ENCODE data around the gene ATP5IF1. TPM values are rescaled to one million over a fixed set of nuclear protein-coding genes. Genes with fewer than 3 reads are reported as not detected.

Gene ATP5IF1
- polyA plus RNA-seq, 1 donor from 2014 or later: 448 TPM

DNA sequence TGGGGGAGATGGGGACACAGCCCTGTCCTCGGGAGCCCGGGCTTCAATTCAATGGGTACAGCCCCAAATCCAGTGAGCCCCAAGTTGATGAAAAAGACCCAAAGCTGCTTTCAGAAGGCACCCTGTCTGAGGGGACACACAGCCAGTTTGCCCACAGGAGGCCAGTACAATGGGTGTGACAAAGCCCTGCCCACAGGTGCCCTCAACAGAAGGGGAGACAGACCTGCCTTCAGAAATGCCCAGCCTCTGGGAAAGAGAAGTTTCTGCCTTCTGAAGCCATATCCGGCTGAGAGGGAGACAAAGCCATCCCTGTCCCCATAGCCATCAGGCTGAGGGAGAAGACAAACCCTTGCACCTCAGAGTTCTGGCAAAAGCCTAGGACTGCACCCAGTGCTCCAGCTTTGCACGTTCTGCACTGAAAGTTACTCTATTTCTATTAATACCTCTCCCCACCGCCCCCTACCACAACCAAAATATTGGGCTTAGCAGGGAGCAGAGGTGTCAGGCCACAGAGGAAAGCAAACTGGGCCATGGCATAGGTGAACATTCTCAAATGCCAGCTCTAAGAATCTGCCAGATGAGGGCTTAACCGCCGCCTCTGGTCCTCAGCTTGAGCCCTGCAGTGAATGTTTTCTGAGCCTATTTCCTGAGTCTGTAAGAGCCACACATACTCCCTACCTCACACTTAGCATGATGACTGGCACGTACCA is 41.4 kb upstream of the ATP5IF1 start:
- Histone ChIP-seq H3K79me2 (replicated peaks; ENCODE audit: insufficient read depth, low read length) (no peaks in the 10 kb centered on the region), H3K4me3 (ENCODE audit: low read length) (no peak overlapping the region), H3F3A (ENCODE audit: insufficient read depth, low read length, poor library complexity, severe bottlenecking) (no peaks in the 10 kb centered on the region), H3K27me3 (ENCODE audit: insufficient read depth, low read depth, low read length) (no peaks in the 10 kb centered on the region), H3K27ac (ENCODE audit: low read length) (no peak overlapping the region), H3K36me3 (ENCODE audit: insufficient read depth, low read length) (no peaks in the 10 kb centered on the region), H2AFZ (ENCODE audit: low read depth, low read length) (no peak overlapping the region), H3K9me2 (ENCODE audit: insufficient read depth, low read length) (no peaks in the 10 kb centered on the region), H3K4me2 (ENCODE audit: low read length) (no peak overlapping the region), H3K9ac (ENCODE audit: low read length) (no peak overlapping the region), H4K20me1 (ENCODE audit: insufficient read depth) (no peaks in the 10 kb centered on the region), H3K9me3 (ENCODE audit: low read length) (no peaks in the 10 kb centered on the region)
- TF ChIP-seq MXI1 (conservative IDR thresholded peaks at IDR 0.05; ENCODE audit: poor library complexity, severe bottlenecking) (no peak), EP300 (conservative IDR thresholded peaks at IDR 0.05; ENCODE audit: poor library complexity, severe bottlenecking) (no peak), SMC3 (conservative IDR thresholded peaks at IDR 0.05; ENCODE audit: poor library complexity) (no peak), POLR2AphosphoS5 (IDR thresholded peaks at IDR 0.05) (no peak), EZH2 (IDR thresholded peaks at IDR 0.05; ENCODE audit: borderline replicate concordance, insufficient read depth, low read length, poor library complexity, severe bottlenecking) (no peak), TAF1 (IDR thresholded peaks at IDR 0.05; ENCODE audit: low read depth) (no peak), RAD21 (conservative IDR thresholded peaks at IDR 0.05) (no peak)
- TF ChIP-seq, protein P1, sequence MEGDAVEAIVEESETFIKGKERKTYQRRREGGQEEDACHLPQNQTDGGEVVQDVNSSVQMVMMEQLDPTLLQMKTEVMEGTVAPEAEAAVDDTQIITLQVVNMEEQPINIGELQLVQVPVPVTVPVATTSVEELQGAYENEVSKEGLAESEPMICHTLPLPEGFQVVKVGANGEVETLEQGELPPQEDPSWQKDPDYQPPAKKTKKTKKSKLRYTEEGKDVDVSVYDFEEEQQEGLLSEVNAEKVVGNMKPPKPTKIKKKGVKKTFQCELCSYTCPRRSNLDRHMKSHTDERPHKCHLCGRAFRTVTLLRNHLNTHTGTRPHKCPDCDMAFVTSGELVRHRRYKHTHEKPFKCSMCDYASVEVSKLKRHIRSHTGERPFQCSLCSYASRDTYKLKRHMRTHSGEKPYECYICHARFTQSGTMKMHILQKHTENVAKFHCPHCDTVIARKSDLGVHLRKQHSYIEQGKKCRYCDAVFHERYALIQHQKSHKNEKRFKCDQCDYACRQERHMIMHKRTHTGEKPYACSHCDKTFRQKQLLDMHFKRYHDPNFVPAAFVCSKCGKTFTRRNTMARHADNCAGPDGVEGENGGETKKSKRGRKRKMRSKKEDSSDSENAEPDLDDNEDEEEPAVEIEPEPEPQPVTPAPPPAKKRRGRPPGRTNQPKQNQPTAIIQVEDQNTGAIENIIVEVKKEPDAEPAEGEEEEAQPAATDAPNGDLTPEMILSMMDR (IDR thresholded peaks at IDR 0.05; ENCODE audit: poor library complexity, severe bottlenecking): no peak
- TF ChIP-seq, protein P2, sequence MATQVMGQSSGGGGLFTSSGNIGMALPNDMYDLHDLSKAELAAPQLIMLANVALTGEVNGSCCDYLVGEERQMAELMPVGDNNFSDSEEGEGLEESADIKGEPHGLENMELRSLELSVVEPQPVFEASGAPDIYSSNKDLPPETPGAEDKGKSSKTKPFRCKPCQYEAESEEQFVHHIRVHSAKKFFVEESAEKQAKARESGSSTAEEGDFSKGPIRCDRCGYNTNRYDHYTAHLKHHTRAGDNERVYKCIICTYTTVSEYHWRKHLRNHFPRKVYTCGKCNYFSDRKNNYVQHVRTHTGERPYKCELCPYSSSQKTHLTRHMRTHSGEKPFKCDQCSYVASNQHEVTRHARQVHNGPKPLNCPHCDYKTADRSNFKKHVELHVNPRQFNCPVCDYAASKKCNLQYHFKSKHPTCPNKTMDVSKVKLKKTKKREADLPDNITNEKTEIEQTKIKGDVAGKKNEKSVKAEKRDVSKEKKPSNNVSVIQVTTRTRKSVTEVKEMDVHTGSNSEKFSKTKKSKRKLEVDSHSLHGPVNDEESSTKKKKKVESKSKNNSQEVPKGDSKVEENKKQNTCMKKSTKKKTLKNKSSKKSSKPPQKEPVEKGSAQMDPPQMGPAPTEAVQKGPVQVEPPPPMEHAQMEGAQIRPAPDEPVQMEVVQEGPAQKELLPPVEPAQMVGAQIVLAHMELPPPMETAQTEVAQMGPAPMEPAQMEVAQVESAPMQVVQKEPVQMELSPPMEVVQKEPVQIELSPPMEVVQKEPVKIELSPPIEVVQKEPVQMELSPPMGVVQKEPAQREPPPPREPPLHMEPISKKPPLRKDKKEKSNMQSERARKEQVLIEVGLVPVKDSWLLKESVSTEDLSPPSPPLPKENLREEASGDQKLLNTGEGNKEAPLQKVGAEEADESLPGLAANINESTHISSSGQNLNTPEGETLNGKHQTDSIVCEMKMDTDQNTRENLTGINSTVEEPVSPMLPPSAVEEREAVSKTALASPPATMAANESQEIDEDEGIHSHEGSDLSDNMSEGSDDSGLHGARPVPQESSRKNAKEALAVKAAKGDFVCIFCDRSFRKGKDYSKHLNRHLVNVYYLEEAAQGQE (IDR thresholded peaks at IDR 0.05; ENCODE audit: borderline replicate concordance): no peak

DNA sequence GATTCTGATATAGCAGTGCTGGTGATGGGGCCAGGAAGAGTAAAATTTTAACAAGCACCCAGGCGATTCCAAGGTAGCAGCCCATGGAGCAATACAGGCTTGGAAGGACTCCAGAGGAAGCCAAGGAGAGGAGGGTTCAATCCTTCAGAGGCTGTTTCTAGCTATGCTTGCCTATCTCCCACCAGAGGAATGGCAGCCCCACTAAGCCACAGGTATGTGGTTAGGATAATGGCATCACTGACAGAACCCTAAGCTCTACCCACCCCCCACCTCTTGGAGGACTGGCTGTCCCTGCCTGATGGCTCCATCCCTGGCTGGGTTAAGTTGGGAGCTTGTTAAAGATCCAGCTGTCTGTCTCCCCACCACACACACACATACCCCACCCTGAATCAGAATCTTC is 40.1 kb upstream of the ATP5IF1 start:
- no peak overlapping the region for H3K4me2 ChIP-seq (ENCODE audit: low read length)
- H3K79me2 ChIP-seq (replicated peaks; ENCODE audit: insufficient read depth, low read length): no peaks in the 10 kb centered on the region
- no peaks in the 10 kb centered on the region for H3K27me3 ChIP-seq (ENCODE audit: insufficient read depth, low read depth, low read length)
- H3K27ac ChIP-seq (ENCODE audit: low read length): no peak overlapping the region
- no peaks in the 10 kb centered on the region for H3K9me3 ChIP-seq (ENCODE audit: low read length)
- H3F3A ChIP-seq (ENCODE audit: insufficient read depth, low read length, poor library complexity, severe bottlenecking): no peaks in the 10 kb centered on the region
- H3K9me2 ChIP-seq (ENCODE audit: insufficient read depth, low read length): no peaks in the 10 kb centered on the region
- H3K36me3 ChIP-seq (ENCODE audit: insufficient read depth, low read length): no peaks in the 10 kb centered on the region
- no peak overlapping the region for H3K9ac ChIP-seq (ENCODE audit: low read length)
- H3K4me3 ChIP-seq (ENCODE audit: low read length): no peak overlapping the region
- H2AFZ ChIP-seq (ENCODE audit: low read depth, low read length): no peak overlapping the region
- TF ChIP-seq TAF1 (IDR thresholded peaks at IDR 0.05; ENCODE audit: low read depth): no peak
- H4K20me1 ChIP-seq (ENCODE audit: insufficient read depth): no peaks in the 10 kb centered on the region
